GOT3 (cell line): ENCODE results near the gene NOL6.
"Not testable (repeated sequence)": the region's sequence is repeated elsewhere in the genome, so short reads cannot be mapped to it uniquely, and the experiment has no call there.

ENCODE experiments used
- DNase-seq: peaks from one replicate; lab custom pipeline; 2025; ENCODE audit warnings: mixed read lengths; lab: John Stamatoyannopoulos, UW

The NOL6 gene

GRCh38 chr9:33431420-33431819 is 42.3 kb downstream of the NOL6 start:
- DNase-seq = no peak

GRCh38 chr9:33430942-33431341 is 42.8 kb downstream of the NOL6 start:
- no peak for DNase-seq

- no peak for DNase-seq
These were observed 44.3 kb downstream of the NOL6 start for GRCh38 chr9:33429256-33429985.

DNA sequence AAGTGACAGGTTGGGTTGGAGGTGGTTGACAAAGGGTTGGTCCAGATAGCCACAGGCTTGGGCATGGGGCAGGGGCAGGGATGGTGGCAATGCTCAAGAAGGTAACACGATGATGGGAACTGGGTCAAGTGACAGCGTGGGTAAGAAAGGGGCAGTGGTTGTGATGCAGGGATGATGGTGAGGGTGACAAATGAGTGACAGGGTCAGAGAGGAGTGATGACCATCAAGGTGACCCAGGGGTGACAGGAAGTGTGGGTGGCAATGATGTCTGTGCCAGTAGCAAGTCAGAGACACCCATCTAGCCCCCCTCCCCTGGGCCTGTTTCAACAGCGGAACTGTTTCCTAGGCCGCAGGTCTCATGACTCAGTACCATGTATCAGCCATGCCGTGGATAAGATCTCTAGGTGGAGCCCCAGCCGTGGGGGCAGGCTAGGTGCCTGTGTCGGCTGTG is 46.9 kb downstream of the NOL6 start:
- DNase-seq = no peak

DNA sequence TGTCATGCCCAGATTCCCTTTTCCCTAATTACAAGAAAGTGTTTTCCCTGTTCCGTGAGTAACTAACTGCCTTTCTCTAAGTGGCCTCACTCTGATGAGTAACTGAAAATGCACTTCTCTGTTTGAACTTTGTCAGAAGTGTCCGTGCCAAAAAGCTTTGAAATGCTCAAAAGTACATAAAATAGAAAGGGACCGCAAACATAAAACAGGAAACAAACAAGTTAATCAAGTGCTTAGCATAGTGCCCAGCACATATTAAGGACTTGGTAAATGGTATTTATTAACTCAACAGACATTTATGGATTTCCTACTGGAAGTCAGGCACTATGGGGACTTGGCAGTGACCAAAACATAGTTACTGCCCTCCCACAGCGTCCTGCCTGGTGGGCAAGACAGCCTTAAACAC is 48.6 kb downstream of the NOL6 start:
- DNase-seq = no peak

DNA sequence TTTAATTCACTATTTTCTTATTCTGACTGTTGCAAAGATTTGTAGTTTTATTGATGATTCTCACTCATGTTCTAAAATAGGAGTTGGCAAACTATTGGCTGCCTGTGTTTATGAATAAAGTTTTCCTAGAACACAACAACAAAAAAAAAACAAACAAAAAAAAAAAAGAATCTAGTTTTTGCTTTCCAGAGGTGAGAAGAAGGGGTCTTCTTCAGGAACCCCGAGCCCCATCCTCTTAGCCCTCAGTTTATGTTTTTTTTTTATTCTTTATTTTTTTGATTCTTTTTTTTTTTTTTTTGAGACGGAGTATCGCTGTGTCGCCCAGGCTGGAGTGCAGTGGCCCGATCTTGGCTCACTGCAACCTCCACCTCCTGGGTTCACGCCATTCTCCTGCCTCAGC is 49.2 kb downstream of the NOL6 start:
- DNase-seq = not testable (repeated sequence)

DNA sequence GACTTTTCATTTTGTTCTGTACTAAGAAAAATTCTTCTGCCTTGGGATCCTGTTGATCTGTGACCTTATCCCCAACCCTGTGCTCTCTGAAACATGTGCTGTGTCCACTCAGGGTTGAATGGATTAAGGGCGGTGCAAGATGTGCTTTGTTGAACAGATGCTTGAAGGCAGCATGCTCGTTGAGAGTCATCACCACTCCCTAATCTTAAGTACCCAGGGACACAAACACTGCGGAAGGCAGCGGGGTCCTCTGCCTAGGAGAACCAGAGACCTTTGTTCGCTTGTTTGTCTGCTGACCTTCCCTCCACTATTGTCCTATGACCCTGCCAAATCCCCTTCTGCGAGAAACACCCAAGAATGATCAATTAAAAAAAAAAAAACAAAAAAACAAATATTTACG is 49.7 kb downstream of the NOL6 start:
- DNase-seq = not testable (repeated sequence)

DNA sequence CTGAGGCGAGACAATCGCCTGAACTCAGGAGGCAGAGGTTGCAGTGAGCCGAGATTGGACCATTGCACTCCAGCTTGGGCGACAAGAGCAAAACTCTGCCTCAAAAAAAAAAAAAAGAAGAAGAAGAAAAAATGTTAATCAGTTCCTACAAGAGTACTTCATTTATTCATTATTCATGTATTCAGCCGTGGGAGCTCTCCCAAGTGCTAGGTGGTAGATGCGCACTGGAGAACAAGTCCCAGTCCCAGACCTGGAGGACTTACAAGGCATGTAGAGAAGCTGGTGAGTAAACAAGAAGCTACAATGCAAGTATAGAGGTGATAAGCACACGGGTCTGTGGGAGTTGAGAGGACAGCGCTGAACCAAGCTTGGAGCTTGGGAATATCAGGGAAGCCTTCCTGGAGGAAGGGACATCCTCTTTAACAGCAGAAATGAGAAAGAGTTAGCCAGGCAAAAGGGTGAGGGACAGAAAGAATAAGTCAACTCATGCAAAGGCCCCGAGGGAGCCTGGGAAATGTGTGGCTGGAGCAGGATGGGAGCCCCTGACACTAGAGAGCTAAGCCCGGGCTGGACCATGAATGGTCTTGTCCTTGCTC is 53.9 kb downstream of the NOL6 start:
- DNase-seq = no peak

DNA sequence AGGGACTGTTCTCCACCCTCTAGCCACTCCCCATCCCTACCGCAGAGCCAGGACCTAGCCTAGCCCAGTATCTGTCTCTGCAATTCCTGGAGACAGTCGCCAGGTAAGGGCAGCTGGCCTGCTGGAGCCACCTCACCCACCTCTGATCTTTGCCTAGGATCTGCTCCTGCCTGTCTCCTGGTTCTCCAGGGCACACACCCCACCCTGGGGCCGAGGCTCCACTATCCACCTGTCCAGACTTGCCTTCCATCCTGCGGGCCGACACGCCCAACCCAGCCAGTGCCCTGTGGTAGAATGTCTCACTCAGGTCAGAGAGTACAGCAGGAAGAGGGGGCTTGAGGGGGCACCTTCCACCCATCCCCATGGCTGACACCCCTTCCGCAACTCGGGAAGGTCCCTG is 55.6 kb downstream of the NOL6 start:
- DNase-seq = no peak

DNA sequence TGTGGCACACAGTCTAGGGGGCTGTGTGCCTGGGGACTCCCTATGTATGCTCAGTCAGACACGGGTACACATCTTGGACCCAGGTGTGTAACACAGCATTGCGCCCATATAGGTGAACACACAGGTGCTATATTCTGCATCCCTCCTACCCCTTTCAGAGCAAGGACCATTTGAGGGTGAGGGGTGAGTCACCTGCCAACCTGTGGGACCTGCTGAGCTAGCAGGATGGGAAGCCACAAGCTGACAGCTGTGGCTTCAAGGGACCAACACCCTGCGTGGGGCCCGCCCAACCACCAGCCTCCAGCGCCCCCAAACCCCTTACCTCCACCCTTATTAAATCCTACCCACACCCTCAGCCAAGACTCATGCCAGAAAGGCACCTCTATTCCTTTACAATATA is 56.7 kb downstream of the NOL6 start:
- no peak for DNase-seq

GRCh38 chr9:33415501-33416038 is 58.2 kb downstream of the NOL6 start:
- DNase-seq = peak; percentile 6

- no peak for DNase-seq
These were observed 58.7 kb downstream of the NOL6 start for GRCh38 chr9:33414889-33415500.

- DNase-seq = no peak
These were observed 59.5 kb downstream of the NOL6 start for GRCh38 chr9:33414268-33414667.
